Trophoblast cell (in vitro differentiated cells and primary cell): ENCODE data around the gene CWC25.

ENCODE experiments used
- DNase-seq, 2 donors: peaks; one replicate each; pipeline ENCODE4 v3.0.0-alpha.2; 2016
- H2AFZ ChIP-seq: 2 replicates; pipeline ENCODE4 v1.6.1; 2013; ENCODE audit warnings: low read length, moderate library complexity, mild to moderate bottlenecking; ENCODE audit not compliant: insufficient read depth, poor library complexity
- H2AK5ac ChIP-seq: 2 replicates; pipeline ENCODE4 v1.6.1; 2013; ENCODE audit warnings: mild to moderate bottlenecking, low read length
- H2BK120ac ChIP-seq: 2 replicates; pipeline ENCODE4 v1.6.1; 2013; ENCODE audit warnings: low read length, mild to moderate bottlenecking, moderate library complexity; ENCODE audit not compliant: insufficient read depth, poor library complexity
- H2BK12ac ChIP-seq: 2 replicates; pipeline ENCODE4 v1.6.1; 2013; ENCODE audit warnings: mild to moderate bottlenecking, low read length, moderate library complexity
- H2BK5ac ChIP-seq: 2 replicates; pipeline ENCODE4 v1.6.1; 2013; ENCODE audit warnings: low read length, low read depth, moderate library complexity, mild to moderate bottlenecking; ENCODE audit not compliant: poor library complexity
- H3K14ac ChIP-seq: 2 replicates; pipeline ENCODE4 v1.6.1; 2013; ENCODE audit warnings: mild to moderate bottlenecking, low read length
- H3K18ac ChIP-seq: 2 replicates; pipeline ENCODE4 v1.6.1; 2013; ENCODE audit warnings: mild to moderate bottlenecking, low read length
- H3K23ac ChIP-seq: 2 replicates; pipeline ENCODE4 v1.6.1; 2013; ENCODE audit warnings: low read length
- H3K27ac ChIP-seq: 2 replicates; pipeline ENCODE4 v1.5.1; 2013; ENCODE audit warnings: low read depth, mild to moderate bottlenecking, inconsistent platforms, low read length, moderate library complexity
- H3K27me3 ChIP-seq: 2 replicates; pipeline ENCODE4 v1.6.1; 2013; ENCODE audit warnings: inconsistent platforms, mild to moderate bottlenecking, low read length, moderate library complexity; ENCODE audit not compliant: insufficient read depth
- H3K36me3 ChIP-seq, 2 experiments: 1 replicate in 1 of 2; 2 replicates in 1 of 2; pipeline ENCODE4 v1.6.1; 2013; ENCODE audit warnings: low read length in 2 of 2, mild to moderate bottlenecking in 2 of 2, moderate library complexity in 1 of 2; ENCODE audit not compliant: insufficient read depth in 2 of 2, control insufficient read depth in 1 of 2
- H3K4ac ChIP-seq: 2 replicates; pipeline ENCODE4 v1.6.1; 2013; ENCODE audit warnings: low read depth, mild to moderate bottlenecking, low read length, moderate library complexity
- H3K4me1 ChIP-seq, 2 experiments: 1 replicate in 1 of 2; 2 replicates in 1 of 2; pipeline ENCODE4 v1.6.1; 2013; ENCODE audit warnings: low read length in 2 of 2, mild to moderate bottlenecking in 2 of 2, moderate library complexity in 1 of 2; ENCODE audit not compliant: insufficient read depth in 2 of 2, control insufficient read depth in 1 of 2
- H3K4me2 ChIP-seq: 2 replicates; pipeline ENCODE4 v1.6.1; 2013; ENCODE audit warnings: inconsistent platforms, mild to moderate bottlenecking, low read length, moderate library complexity
- H3K4me3 ChIP-seq: 2 replicates; pipeline ENCODE4 v1.5.1; 2013; ENCODE audit warnings: mild to moderate bottlenecking, low read depth, low read length, inconsistent platforms
- H3K79me1 ChIP-seq: one replicate; pipeline ENCODE4 v1.6.1; 2013; ENCODE audit warnings: low read length
- H3K79me2 ChIP-seq: 2 replicates; pipeline ENCODE4 v1.6.1; 2013; ENCODE audit warnings: low read length, mild to moderate bottlenecking; ENCODE audit not compliant: control insufficient read depth, insufficient read depth, poor library complexity
- H3K9ac ChIP-seq: 2 replicates; pipeline ENCODE4 v1.6.1; 2013; ENCODE audit warnings: mild to moderate bottlenecking, low read length
- H3K9me3 ChIP-seq: 2 replicates; pipeline ENCODE4 v1.6.1; 2013; ENCODE audit warnings: low read depth, mild to moderate bottlenecking, control low read depth, inconsistent platforms, low read length; ENCODE audit not compliant: insufficient read depth
- H4K12ac ChIP-seq: 2 replicates; pipeline ENCODE4 v1.6.1; 2013; ENCODE audit warnings: low read depth, mild to moderate bottlenecking, low read length, moderate library complexity
- H4K8ac ChIP-seq: 2 replicates; pipeline ENCODE4 v1.6.1; 2013; ENCODE audit warnings: low read depth, mild to moderate bottlenecking, low read length, moderate library complexity
- H4K91ac ChIP-seq: one replicate; pipeline ENCODE4 v1.6.1; 2013; ENCODE audit warnings: low read depth, mild to moderate bottlenecking, low read length, moderate library complexity
- WGBS: extraction: QIAGEN DNeasy Blood & Tissue Kit; methylation state at CpG from one replicate; pipeline ENCODE4 v1.1.7; 2013; ENCODE audit warnings: missing lambda C conversion rate; ENCODE audit not compliant: insufficient read length, insufficient coverage; ENCODE audit errors: extremely low coverage; 5-methylcytosine and 5-hydroxymethylcytosine counted together

The CWC25 gene

DNA sequence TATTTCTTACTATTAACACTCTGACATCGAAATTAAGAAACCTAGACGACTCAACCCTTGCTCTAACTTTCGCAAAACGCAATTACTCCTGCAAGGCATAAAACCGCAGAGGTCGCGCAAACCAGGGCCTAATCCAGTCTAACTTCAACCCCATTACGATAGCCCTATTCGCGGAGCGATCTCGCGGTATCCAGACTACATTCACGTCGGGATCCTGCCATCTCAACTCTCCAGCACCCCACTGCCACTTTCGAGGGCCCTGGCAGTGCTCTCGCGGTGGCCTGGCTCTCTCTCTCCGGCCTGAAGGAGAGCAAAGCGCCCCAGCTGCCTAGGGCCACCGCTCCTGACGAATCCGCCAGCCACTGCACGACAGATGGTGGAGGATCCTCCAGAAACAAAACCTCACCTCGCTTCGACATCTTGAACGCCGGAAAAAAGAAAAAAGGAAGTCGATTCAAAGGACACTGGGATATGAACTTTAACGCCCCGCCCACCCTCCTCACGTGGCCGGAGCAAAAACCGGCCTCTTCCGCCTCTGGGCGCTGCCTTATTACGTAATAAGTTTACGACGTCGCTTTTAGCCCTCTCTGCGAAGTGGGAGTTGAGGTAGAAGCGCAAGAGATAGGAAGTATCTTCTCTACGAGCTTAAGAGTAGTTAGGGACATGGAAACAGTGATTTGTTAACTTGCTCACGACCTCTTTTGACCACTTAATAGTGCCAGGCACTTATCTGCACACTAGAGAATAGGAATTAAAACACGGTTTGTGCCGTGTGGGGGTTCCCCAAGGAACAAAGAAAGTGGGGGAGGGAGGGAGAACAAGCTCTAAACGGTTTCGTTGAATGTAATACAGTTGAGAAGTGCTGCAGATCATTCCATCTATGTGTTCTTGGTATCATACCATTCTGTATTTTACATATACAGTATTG is 28.4 kb upstream of the CWC25 start, which contains the start of gene RPL23:
TSS of gene RPL23 (minus strand) at position 430 of the 928 bp plus-strand sequence. CDS start at position 419, 11 bp downstream.
- peak within 1 kb of the TSS; percentile 88 for H3K18ac ChIP-seq
- peak within 1 kb of the TSS; percentile 88 for H2BK5ac ChIP-seq
- H4K8ac ChIP-seq = peak within 1 kb of the TSS; percentile 97
- peak; percentile 97 to 99 for DNase-seq
- peak within 1 kb of the TSS; percentile 96 for H2AK5ac ChIP-seq
- H3K36me3 ChIP-seq = peaks cover 20 to 32% of the 10 kb centered on the region in 2 experiments
- peaks cover 0 to 7% of the 10 kb centered on the region in 2 experiments for H3K4me1 ChIP-seq
- no peak within 1 kb of the TSS for H2BK12ac ChIP-seq
- peak within 1 kb of the TSS; percentile 92 for H4K91ac ChIP-seq
- H3K14ac ChIP-seq = peak within 1 kb of the TSS; percentile 97
- no peaks in the 10 kb centered on the region for H3K27me3 ChIP-seq
- peak within 1 kb of the TSS; percentile 86 for H3K4me3 ChIP-seq
- WGBS = no CpG with 5 or more reads among the region's 48 CpGs
- H3K23ac ChIP-seq = no peak within 1 kb of the TSS
- H2AFZ ChIP-seq = peak within 1 kb of the TSS; percentile 90
- H3K27ac ChIP-seq = peak within 1 kb of the TSS; percentile 90
- no peaks in the 10 kb centered on the region for H3K9me3 ChIP-seq
- peak within 1 kb of the TSS; percentile 91 for H4K12ac ChIP-seq
- H3K79me2 ChIP-seq = peaks cover 20% of the 10 kb centered on the region
- H3K4me2 ChIP-seq = peak within 1 kb of the TSS; percentile 62
- H3K9ac ChIP-seq = peak within 1 kb of the TSS; percentile 93
- H2BK120ac ChIP-seq = peak within 1 kb of the TSS; percentile 75
- peak within 1 kb of the TSS; percentile 92 for H3K4ac ChIP-seq
- H3K79me1 ChIP-seq = peaks cover 8% of the 10 kb centered on the region

DNA sequence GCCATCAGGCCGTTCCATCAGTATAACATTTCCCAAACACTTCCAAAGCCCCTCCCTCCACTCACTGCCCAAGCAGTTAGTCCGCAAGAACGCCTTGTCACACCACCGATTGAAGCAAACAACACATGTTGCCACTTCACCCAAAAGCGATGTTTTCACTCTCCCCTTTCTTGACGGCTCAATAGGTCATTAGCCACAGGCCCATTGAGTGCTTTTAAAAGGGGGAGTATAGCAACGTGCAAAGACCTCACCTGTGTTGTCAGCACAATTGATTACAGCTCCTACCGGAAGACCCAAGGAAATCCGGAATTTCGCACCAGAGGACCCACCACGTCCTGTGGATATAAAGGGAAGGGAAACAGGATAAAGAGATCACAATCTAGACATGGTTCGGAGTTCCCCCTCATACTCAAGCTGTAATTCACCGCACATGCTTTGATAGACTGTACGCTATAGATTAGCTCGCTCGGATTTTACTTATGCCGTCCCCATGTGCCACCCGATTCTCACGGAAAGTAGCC is 27.7 kb upstream of the CWC25 start:
- Histone ChIP-seq H3K4me1 (peaks cover 0 to 7% of the 10 kb centered on the region in 2 experiments), H3K36me3 (peaks cover 25 to 39% of the 10 kb centered on the region in 2 experiments), H3K79me2 (peaks cover 20% of the 10 kb centered on the region), H3K9ac (peak overlapping the region; percentile 93), H2BK120ac (peak overlapping the region; percentile 75), H2BK12ac (no peak overlapping the region), H3K79me1 (peaks cover 8% of the 10 kb centered on the region), H2AK5ac (no peak overlapping the region), H3K4me3 (peak overlapping the region; percentile 86), H3K9me3 (no peaks in the 10 kb centered on the region), H3K4me2 (peak overlapping the region; percentile 62), H4K12ac (peak overlapping the region; percentile 91), H3K27ac (peak overlapping the region; percentile 90), H4K91ac (peak overlapping the region; percentile 92), H4K8ac (peak overlapping the region; percentile 97), H3K23ac (no peak overlapping the region), H2BK5ac (peak overlapping the region; percentile 88), H3K4ac (peak overlapping the region; percentile 92), H3K18ac (no peak overlapping the region), H3K14ac (peak overlapping the region; percentile 97), H3K27me3 (no peaks in the 10 kb centered on the region), H2AFZ (no peak overlapping the region)
- no CpG with 5 or more reads among the region's 19 CpGs for WGBS
- no peak for DNase-seq

DNA sequence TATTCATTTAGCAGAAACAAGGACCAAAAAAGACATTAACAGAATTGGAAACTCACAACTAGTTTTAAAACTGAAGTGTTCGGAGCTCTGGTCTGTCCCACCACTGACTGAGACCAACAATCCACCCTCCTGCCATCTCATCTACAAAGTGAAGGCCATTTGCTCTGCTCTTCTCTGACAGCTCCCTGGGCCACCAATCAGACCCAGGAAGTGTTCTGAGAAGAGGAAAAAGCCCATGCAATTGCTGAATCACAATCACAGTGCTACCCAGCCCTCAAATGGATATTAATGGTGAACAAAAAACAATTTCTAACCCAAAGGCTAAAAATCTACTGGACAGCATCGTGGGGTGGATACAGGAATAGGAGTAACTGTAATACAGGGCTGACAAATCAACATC is 26.3 kb upstream of the CWC25 start:
- no CpG with 5 or more reads among the region's 2 CpGs for WGBS
- no peaks in the 10 kb centered on the region for H3K27me3 ChIP-seq
- H3K27ac ChIP-seq = no peak overlapping the region
- H3K23ac ChIP-seq = no peak overlapping the region
- peaks cover 0 to 7% of the 10 kb centered on the region in 2 experiments for H3K4me1 ChIP-seq
- H4K12ac ChIP-seq = no peak overlapping the region
- no peak overlapping the region for H2BK120ac ChIP-seq
- peaks cover 8% of the 10 kb centered on the region for H3K79me1 ChIP-seq
- H4K8ac ChIP-seq = no peak overlapping the region
- no peak for DNase-seq
- no peak overlapping the region for H2AK5ac ChIP-seq
- H3K4me3 ChIP-seq = no peak overlapping the region
- peak overlapping the region; percentile 62 for H3K4me2 ChIP-seq
- no peaks in the 10 kb centered on the region for H3K9me3 ChIP-seq
- peak overlapping the region; percentile 92 for H3K4ac ChIP-seq
- peaks cover 20% of the 10 kb centered on the region for H3K79me2 ChIP-seq
- peak overlapping the region; percentile 67 for H3K9ac ChIP-seq
- no peak overlapping the region for H3K14ac ChIP-seq
- no peak overlapping the region for H2BK5ac ChIP-seq
- H4K91ac ChIP-seq = no peak overlapping the region
- H2BK12ac ChIP-seq = no peak overlapping the region
- H2AFZ ChIP-seq = no peak overlapping the region
- H3K36me3 ChIP-seq = peaks cover 32 to 45% of the 10 kb centered on the region in 2 experiments
- H3K18ac ChIP-seq = no peak overlapping the region

DNA sequence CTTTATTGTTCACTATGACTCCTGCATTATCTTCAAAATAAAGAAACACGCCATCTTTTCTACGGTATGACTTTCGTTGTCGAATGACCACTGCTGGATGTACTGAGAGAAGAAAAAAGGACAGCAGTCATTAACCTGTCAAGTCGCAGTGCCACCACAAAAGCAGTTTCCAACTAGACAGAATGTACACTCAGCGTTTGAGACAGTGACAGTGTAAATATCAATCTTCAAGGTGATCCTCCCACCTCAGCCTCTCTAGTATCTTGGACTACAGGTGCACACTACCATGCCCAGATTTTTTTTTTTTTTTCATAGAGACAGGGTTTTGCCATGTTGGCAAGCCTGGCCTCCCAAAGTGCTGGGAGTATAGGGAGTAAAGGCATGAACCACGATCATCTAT is 25.3 kb upstream of the CWC25 start:
- H2BK12ac ChIP-seq = no peak overlapping the region
- no peak overlapping the region for H2BK5ac ChIP-seq
- no peak overlapping the region for H4K91ac ChIP-seq
- H2BK120ac ChIP-seq = no peak overlapping the region
- no peak overlapping the region for H4K8ac ChIP-seq
- WGBS = no CpG with 5 or more reads among the region's 7 CpGs
- no peak overlapping the region for H3K23ac ChIP-seq
- H3K9me3 ChIP-seq = no peaks in the 10 kb centered on the region
- H3K9ac ChIP-seq = no peak overlapping the region
- no peak overlapping the region for H3K4me3 ChIP-seq
- no peak overlapping the region for H3K14ac ChIP-seq
- peaks cover 33 to 45% of the 10 kb centered on the region in 2 experiments for H3K36me3 ChIP-seq
- peak overlapping the region; percentile 41 for H3K4me2 ChIP-seq
- no peak overlapping the region for H4K12ac ChIP-seq
- H3K27ac ChIP-seq = no peak overlapping the region
- peaks cover 0 to 7% of the 10 kb centered on the region in 2 experiments for H3K4me1 ChIP-seq
- H3K79me1 ChIP-seq = peaks cover 8% of the 10 kb centered on the region
- peak overlapping the region; percentile 52 for H3K4ac ChIP-seq
- H3K27me3 ChIP-seq = no peaks in the 10 kb centered on the region
- DNase-seq = no peak
- H3K18ac ChIP-seq = no peak overlapping the region
- H3K79me2 ChIP-seq = peaks cover 20% of the 10 kb centered on the region
- H2AK5ac ChIP-seq = no peak overlapping the region
- no peak overlapping the region for H2AFZ ChIP-seq
